Ovary (tissue), 3 donors: ENCODE results near the gene PNLIPRP2.

Experiments used
- CTCF ChIP-seq, 3 donors: fragments of 450-650 bp in 2 of 3; fragments of 200-600 bp in 1 of 3; IDR thresholded peaks; one replicate each; pipeline versions ENCODE4 v1.5.1 to v1.8.0; 2016 to 2022; ENCODE audit warnings: antibody characterized with exemption in 3 of 3, mild to moderate bottlenecking in 1 of 3
- EP300 ChIP-seq: sonication (generic); formaldehyde crosslinking; IDR thresholded peaks from one replicate; pipeline ENCODE4 v1.6.1; 2017; ENCODE audit warnings: antibody characterized with exemption
- POLR2A ChIP-seq: fragments of 450-650 bp; IDR thresholded peaks from one replicate; pipeline ENCODE4 v1.6.1; 2017; ENCODE audit warnings: antibody characterized with exemption, mild to moderate bottlenecking, moderate library complexity
- donor health status: DM: no; HTN: no; CAD: no.

- TF ChIP-seq CTCF (IDR thresholded peaks at IDR 0.05) (no peak), POLR2A (no peak), EP300 (no peak)
Observed at GRCh38 chr10:116574797-116575196, 46.0 kb upstream of the PNLIPRP2 start.
